Tibial nerve (tissue), 4 donors: ENCODE data around the gene ANO10. TPM values are rescaled to one million over a fixed set of nuclear protein-coding genes. Genes with fewer than 3 reads are reported as not detected.

ENCODE experiments used
- DNase-seq, 2 donors: peaks; one replicate each; pipeline ENCODE4 v3.0.0-alpha.2; 2019; ENCODE audit warnings: low spot score in 2 of 2
- H3K27ac ChIP-seq, 4 donors: fragments of 200-600 bp; sonication (generic) in 3 of 4; one replicate each; pipeline ENCODE4 v1.5.1; 2017 to 2019; ENCODE audit warnings: mild to moderate bottlenecking in 1 of 4
- H3K27me3 ChIP-seq, 2 donors: fragments of 200-600 bp; sonication (generic) in 1 of 2; one replicate each; pipeline versions ENCODE4 v1.5.1 to v1.6.0; 2017 to 2019
- H3K36me3 ChIP-seq, 3 donors: fragments of 200-600 bp; sonication (generic); one replicate each; pipeline ENCODE4 v1.5.1; 2018 to 2019
- H3K4me1 ChIP-seq, 4 donors: fragments of 200-600 bp; sonication (generic) in 3 of 4; one replicate each; pipeline ENCODE4 v1.5.1; 2017 to 2019
- H3K4me3 ChIP-seq, 4 donors: fragments of 200-600 bp; sonication (generic) in 3 of 4; one replicate each; pipeline ENCODE4 v1.5.1; 2017 to 2019; ENCODE audit warnings: mild to moderate bottlenecking in 1 of 4, moderate library complexity in 1 of 4
- H3K9me3 ChIP-seq, 4 donors: fragments of 200-600 bp; sonication (generic) in 3 of 4; one replicate each; pipeline ENCODE4 v1.5.1; 2017 to 2019
- CTCF ChIP-seq, 5 experiments: fragments of 200-600 bp in 3 of 5; fragments of 450-650 bp in 2 of 5; sonication (generic) in 3 of 5; IDR thresholded peaks; one replicate each; pipeline ENCODE4 v1.5.1; 2016 to 2019; ENCODE audit warnings: antibody characterized with exemption in 5 of 5, mild to moderate bottlenecking in 3 of 5, moderate library complexity in 2 of 5
- EP300 ChIP-seq, 2 donors: sonication (generic); formaldehyde crosslinking; IDR thresholded peaks; one replicate each; pipeline ENCODE4 v1.6.1; 2017; ENCODE audit warnings: antibody characterized with exemption in 2 of 2, mild to moderate bottlenecking in 1 of 2
- POLR2A ChIP-seq, 2 donors: fragments of 450-650 bp; IDR thresholded peaks; one replicate each; pipeline ENCODE4 v1.6.1; 2017; ENCODE audit warnings: antibody characterized with exemption in 2 of 2, mild to moderate bottlenecking in 2 of 2, moderate library complexity in 2 of 2
- WGBS, 2 donors: methylation state at CpG; one replicate each; pipeline ENCODE4 v1.1.5; 2018; 5-methylcytosine and 5-hydroxymethylcytosine counted together
- total RNA-seq, 4 donors: library from RNA; depleted of rRNA; stranded (reverse); fragments of >200 nt; gene quantifications; one replicate each; pipeline ENCODE4 v1.1.0, GENCODE V29; 2016

ANO10 gene
- total RNA-seq, 4 donors from 2014 or later = 19.4 to 28.8 (median 21.2) TPM

GRCh38 chr3:43347774-43348173, 274.0 kb downstream of the ANO10 start:
- WGBS, 2 donors = 97% methylated on average over 18 to 20 of the region's 20 CpGs
- Histone ChIP-seq H3K36me3 (peaks cover 0 to 94% (median 14%) of the 10 kb centered on the region in 3 donors), H3K4me3 (no peak overlapping the region), H3K4me1 (peaks cover 0 to 6% (median 0%) of the 10 kb centered on the region in 4 donors), H3K9me3 (peaks cover 0 to 13% (median 5%) of the 10 kb centered on the region in 4 donors), H3K27ac (peak overlapping the region in 1 of 4 donors; percentile 34), H3K27me3 (no peaks in the 10 kb centered on the region)
- DNase-seq = no peak
- no peak for TF ChIP-seq EP300 (IDR thresholded peaks at IDR 0.05)
- TF ChIP-seq CTCF (IDR thresholded peaks at IDR 0.05) = no peak
- TF ChIP-seq POLR2A (IDR thresholded peaks at IDR 0.05) = no peak

GRCh38 chr3:43346978-43347749, 274.6 kb downstream of the ANO10 start:
- peaks cover 0 to 6% (median 0%) of the 10 kb centered on the region in 4 donors for H3K4me1 ChIP-seq
- H3K9me3 ChIP-seq = peaks cover 0 to 7% (median 3%) of the 10 kb centered on the region in 4 donors
- TF ChIP-seq EP300 (IDR thresholded peaks at IDR 0.05) (no peak), POLR2A (IDR thresholded peaks at IDR 0.05) (no peak), CTCF (IDR thresholded peaks at IDR 0.05) (no peak)
- peaks cover 0 to 100% (median 14%) of the 10 kb centered on the region in 3 donors for H3K36me3 ChIP-seq
- H3K27me3 ChIP-seq = no peaks in the 10 kb centered on the region
- no peak for DNase-seq
- 94 to 97% methylated on average over 14 of the region's 14 CpGs for WGBS, 2 donors
- no peak overlapping the region for H3K4me3 ChIP-seq
- peak overlapping the region in 1 of 4 donors; percentile 34 for H3K27ac ChIP-seq

- DNase-seq = no peak
- Histone ChIP-seq H3K4me1 (peaks cover 0 to 6% (median 0%) of the 10 kb centered on the region in 4 donors), H3K4me3 (no peak overlapping the region), H3K27ac (no peak overlapping the region), H3K36me3 (peaks cover 0 to 100% (median 15%) of the 10 kb centered on the region in 3 donors), H3K9me3 (no peaks in the 10 kb centered on the region), H3K27me3 (no peaks in the 10 kb centered on the region)
- no peak for TF ChIP-seq EP300 (IDR thresholded peaks at IDR 0.05)
- TF ChIP-seq POLR2A (IDR thresholded peaks at IDR 0.05) = no peak
- no peak for TF ChIP-seq CTCF (IDR thresholded peaks at IDR 0.05)
- 72 to 85% methylated on average over 6 of the region's 6 CpGs for WGBS, 2 donors
These were observed 275.9 kb downstream of the ANO10 start for GRCh38 chr3:43345877-43346276.

GRCh38 chr3:43345246-43345645, 276.6 kb downstream of the ANO10 start:
- Histone ChIP-seq H3K9me3 (peaks cover 0 to 2% (median 0%) of the 10 kb centered on the region in 4 donors), H3K27me3 (no peaks in the 10 kb centered on the region), H3K27ac (no peak overlapping the region), H3K4me1 (peaks cover 0 to 6% (median 0%) of the 10 kb centered on the region in 4 donors), H3K36me3 (peaks cover 0 to 100% (median 21%) of the 10 kb centered on the region in 3 donors), H3K4me3 (no peak overlapping the region)
- WGBS, 2 donors = 94 to 95% methylated on average over 4 of the region's 4 CpGs
- no peak for DNase-seq
- TF ChIP-seq CTCF (IDR thresholded peaks at IDR 0.05) (no peak), POLR2A (IDR thresholded peaks at IDR 0.05) (no peak), EP300 (IDR thresholded peaks at IDR 0.05) (no peak)

- Histone ChIP-seq H3K4me1 (peaks cover 0 to 6% (median 0%) of the 10 kb centered on the region in 4 donors), H3K36me3 (peaks cover 0 to 100% (median 24%) of the 10 kb centered on the region in 3 donors), H3K27ac (no peak overlapping the region), H3K9me3 (peaks cover 0 to 4% (median under 1%) of the 10 kb centered on the region in 4 donors), H3K4me3 (no peak overlapping the region), H3K27me3 (no peaks in the 10 kb centered on the region)
- 93 to 98% methylated on average over 3 of the region's 3 CpGs for WGBS, 2 donors
- no peak for TF ChIP-seq EP300 (IDR thresholded peaks at IDR 0.05)
- DNase-seq = no peak
These were observed 277.3 kb downstream of the ANO10 start for GRCh38 chr3:43344520-43344919.
